NCI-H748 (cell line): ENCODE data around the gene KMO.

ENCODE experiments used
- DNase-seq: peaks from one replicate; lab custom pipeline; 2025; ENCODE audit not compliant: unreplicated experiment; lab: John Stamatoyannopoulos, UW

Gene KMO

GRCh38 chr1:241532162-241532531 lies at the start of gene KMO:
TSS of gene KMO (plus strand) at chr1:241532378. CDS start at chr1:241532445, 67 bp downstream.
- peak; percentile 28 for DNase-seq

DNA sequence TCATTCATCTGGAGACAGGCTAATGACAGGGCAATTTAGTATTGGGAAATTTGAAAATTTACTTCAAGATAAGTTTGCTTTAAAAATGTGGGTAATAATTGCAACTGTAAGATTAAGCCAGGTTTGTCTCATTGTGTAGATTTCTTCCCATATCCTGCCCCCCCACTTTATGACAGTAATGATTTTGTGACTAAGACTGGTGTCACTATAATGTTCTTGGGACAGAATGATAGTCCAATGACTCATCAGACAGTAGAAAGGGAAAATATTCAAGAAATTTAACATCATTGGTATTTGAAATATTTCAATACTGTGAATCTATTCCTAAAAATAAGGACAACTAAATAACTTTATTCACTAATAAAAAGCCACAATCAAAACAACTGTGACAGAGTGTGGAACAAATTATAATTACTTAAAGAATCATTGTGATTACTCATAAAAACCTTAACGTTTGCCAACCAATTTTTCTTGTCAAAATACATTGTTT lies 49.4 kb upstream of the KMO start:
- no peak for DNase-seq

GRCh38 chr1:241485145-241485544 lies 47.0 kb upstream of the KMO start:
- DNase-seq, result no peak

DNA sequence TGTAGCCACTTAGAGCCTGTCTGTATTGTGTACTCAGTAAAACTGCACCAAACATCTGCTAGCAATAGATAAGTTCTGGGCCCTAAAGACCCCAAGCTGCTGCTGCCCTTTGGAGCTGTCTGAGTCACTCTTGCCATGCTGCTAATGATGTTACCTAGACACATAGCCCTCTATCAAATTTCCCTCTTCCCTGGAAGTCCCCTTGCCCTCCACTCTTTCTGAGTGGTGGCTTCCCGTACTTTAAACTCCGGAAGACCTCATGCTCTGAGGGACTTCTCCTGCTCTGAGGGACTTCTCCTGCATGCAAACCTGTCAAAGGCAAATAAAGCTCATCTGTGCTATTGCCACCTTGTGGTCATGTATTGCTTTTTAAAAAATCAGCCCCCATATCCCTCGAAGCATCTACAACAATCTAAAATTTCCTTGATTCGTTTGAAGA lies 46.6 kb upstream of the KMO start:
- peak; percentile 59 for DNase-seq

DNA sequence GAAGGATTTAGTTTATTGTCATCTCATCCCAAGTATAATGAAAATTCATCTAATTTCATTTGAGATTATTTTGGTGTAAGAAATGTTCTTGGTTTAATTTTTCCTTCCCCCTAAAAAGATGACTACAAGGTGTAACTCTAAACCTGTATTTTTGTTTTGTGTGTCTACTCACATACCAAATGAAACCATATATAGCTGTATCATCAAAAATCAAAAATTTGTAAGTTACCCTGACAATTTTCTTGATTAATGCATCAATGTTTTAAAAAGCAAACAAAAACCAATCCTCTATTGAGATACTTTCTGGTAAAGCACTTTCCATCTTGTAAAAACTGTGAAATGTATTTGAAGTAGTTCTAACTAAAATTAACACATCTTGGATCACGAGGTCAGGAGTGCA lies 43.4 kb upstream of the KMO start:
- DNase-seq, result no peak

DNA sequence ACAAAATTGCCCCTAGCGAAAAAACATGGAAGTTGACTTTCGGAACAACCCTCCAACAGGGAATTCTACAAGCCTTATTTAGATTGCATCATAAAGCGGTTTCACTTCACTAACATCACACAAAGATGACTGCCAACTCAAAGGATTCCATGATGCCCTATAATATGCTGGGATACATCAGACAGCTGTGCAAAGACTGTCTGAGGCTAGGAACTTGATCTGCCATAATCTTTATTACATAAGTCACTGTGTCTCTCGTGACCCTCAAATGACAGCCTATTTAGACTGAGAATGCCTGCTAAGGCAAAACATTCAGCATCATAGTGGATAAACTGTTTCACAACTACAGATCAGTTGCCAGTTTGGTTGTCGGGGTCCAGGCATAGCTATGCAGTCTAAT lies 36.4 kb upstream of the KMO start:
- no peak for DNase-seq

DNA sequence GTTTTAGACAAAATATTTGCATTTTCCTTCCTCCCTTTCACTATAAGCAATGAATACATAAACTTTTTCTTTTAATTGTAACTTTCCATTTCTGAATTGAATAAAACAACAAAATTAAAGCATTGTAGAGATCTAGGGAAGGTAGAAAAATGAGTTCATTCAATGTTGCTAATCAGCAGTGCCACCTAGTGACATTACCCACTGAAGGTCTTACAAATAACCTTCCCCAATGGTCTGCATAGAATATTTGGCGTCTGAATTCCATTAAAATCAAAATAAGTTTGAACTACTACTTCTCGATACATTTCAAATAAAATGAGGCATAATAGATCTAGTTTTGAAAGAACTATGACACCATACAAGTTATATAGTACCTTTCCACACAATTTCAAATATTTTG lies 32.3 kb upstream of the KMO start:
- peak; percentile 35 for DNase-seq

DNA sequence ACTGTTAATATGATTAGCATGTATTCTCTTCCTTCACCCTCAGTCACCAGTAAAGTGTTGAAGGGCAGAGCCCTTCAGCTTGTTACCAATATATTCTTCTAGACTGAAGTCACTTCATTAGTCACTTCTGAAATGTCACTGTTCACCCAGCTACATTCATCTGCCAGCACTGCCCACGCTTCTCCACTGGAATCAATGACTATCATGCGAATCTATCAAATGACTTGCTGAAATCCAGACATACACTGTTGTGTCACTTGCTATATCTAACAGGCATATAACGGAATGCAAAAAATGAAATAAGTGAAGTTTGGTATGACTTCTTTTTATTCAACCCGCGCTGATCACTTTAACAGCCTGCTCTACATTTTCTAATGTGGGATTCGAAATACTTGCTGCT lies 28.7 kb upstream of the KMO start:
- DNase-seq, result no peak

- DNase-seq, result no peak
Measured at GRCh38 chr1:241507189-241507863, 24.9 kb upstream of the KMO start.

DNA sequence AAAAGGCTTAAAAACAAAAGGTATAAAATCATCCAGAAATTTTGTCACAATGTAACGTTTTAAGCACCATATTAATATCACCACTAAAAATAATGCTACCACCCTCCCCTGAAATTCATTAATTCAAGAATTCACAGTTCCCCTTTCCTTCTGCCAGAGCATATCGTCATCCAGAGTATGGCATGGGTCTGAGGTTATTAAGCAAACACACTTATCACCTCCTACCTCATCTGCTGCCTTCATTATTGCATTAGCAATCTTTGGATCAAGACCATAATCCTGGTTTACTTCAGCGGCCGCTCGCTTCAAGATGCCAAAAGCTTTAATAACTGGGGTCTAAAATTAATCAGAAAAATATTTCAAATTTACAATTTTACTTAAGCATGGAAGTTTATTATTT lies 18.8 kb upstream of the KMO start:
- DNase-seq, result no peak

DNA sequence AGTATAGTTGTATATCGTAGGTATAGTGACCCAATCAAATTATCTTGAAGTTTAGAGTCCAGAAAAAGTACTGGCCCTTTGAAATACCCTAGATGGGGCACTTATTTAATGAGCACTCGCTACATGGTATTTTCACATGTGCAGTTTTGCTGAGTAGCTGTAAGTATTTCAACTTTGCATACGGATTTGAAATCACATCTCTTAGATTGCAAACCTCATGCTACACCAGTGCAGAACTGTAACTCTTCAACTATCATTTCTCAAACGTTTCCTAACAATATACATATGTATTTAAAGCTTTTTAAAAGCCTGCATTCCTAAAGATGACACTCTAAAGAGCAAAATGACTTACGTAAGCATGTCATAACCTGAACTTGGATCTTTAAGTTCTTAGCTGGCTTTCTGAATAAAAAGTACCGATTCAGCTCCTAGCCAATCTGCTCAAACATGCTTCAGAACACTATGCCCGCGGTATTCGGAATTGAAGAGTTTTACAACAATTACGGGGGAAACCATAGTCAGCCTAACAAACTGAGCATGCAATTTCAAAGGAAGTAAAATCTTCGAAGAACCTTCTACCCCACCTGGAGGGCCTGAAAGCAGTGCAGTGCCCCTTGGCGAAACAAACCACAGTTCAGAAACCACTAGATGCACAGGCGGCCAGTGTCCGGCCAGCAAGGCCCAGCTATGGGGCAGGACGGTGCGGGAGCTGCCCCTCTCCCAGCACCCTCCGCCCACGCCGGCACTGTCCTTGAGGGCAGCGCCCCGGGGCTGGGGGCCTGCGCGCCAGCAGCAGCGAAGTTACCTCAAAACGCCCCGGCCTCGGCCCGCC lies 13.5 kb upstream of the KMO start:
- peak; percentile 51 for DNase-seq

- peak; percentile 98 for DNase-seq
Measured at GRCh38 chr1:241519308-241520079, 12.7 kb upstream of the KMO start, which contains the start of gene FH. TSS of gene FH (minus strand) at chr1:241519755. CDS start at chr1:241519722, 33 bp downstream.

DNA sequence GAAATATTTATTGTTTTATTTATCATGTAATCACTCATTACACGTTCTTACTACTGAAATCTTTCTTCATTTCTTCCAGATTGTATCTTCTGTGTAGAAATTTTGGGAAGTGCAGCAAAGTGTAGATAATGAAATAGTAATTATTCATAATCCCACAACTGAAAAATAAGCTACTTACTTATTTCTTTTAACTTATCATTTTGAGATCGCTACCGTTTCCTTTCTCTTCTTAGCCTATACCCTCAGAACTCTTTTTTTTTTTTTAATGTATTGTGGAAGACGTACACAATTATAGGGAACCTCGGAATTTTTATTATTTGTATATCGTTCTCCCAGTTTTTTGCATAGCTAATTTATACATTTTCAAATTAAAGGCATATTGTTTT lies 12.1 kb upstream of the KMO start:
- no peak for DNase-seq

- DNase-seq, result no peak
Measured at GRCh38 chr1:241521718-241522117, 10.5 kb upstream of the KMO start.

DNA sequence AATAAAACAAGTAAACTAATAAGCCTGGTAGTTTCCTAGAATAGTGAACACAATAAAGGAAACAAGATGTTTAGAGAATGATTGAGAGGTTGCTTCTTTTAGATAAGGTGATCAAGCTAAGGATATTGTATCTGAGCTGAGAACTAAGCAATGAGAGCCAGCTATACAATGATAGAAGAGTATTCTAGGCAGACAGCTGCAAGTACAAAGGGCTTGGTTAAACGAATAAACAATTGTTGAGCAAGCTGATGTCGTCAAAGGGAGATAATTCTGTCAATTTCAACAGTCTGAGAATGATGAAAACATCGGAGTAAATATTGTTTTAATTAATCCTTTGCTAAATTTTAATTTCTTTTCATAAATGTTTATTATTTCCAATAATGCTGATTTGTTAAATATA lies 7.2 kb upstream of the KMO start:
- DNase-seq, result peak; percentile 2

- no peak for DNase-seq
Measured at GRCh38 chr1:241527146-241527545, 5.0 kb upstream of the KMO start.

- DNase-seq, result peak; percentile 75
Measured at GRCh38 chr1:241531195-241532161, 700 bp upstream of the KMO start.

- no peak for DNase-seq
Measured at GRCh38 chr1:241532864-241533263, 686 bp downstream of the KMO start.

DNA sequence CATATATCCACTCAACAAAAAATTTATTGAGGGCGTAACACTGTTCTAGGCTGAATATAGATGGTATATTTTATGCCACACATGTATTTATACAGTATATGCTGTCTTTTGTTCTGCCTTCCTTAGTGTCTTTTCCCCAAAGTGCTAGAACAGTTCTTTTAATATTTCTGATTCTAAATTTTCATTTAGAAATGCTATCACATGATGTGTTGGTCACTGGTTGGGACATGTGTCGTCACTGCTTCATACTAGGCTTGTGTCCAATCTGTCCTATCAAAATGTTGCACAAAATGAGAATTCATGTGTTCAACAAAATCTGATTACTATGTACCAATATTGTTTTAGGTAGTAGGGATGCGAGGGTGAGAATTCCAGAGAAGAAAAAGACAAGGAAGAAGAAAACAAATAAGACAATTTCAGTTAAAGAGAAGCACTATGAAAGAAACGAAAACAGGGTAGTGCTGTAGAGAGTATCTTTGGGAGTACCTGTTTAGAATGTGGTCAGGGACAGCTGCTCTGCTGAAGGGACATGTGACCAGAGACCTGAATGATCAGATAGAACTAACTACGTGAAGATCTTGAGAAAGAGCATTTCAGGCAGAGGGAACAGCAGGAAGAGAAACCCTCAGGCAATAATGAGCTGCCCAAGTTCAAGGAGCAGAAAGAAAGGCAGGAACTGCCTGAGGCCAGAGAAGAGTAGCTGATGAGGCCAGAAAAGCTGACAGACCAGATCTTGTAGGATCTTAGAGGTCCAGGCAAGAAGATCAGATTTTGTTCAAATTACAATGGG lies 1.3 kb downstream of the KMO start:
- no peak for DNase-seq

DNA sequence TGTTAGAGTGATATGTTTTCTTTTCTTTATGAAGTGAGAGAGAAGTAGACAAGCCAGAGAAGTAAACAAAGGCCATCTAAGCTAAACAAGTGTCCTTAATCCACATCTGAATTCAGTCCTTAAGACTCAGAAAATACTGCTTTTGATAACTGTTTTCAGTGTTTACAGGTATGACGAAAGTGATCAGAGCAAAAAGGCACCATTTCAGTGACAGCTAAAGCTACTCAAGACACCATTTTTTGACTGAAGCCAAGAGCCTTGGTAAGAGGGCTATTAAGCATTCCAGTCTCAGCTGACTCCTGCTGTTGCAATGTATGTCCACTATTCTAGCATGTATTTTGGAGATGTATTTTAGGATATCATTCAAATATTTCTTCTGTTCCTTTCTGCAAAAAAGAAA lies 4.1 kb downstream of the KMO start:
- DNase-seq, result no peak
